ENCODE data around the gene TMEM132C. TPM values are rescaled to one million over a fixed set of nuclear protein-coding genes. Genes with fewer than 3 reads are reported as not detected.

TMEM132C gene
- total RNA-seq, 1 experiment from 2014 or later: not detected

DNA sequence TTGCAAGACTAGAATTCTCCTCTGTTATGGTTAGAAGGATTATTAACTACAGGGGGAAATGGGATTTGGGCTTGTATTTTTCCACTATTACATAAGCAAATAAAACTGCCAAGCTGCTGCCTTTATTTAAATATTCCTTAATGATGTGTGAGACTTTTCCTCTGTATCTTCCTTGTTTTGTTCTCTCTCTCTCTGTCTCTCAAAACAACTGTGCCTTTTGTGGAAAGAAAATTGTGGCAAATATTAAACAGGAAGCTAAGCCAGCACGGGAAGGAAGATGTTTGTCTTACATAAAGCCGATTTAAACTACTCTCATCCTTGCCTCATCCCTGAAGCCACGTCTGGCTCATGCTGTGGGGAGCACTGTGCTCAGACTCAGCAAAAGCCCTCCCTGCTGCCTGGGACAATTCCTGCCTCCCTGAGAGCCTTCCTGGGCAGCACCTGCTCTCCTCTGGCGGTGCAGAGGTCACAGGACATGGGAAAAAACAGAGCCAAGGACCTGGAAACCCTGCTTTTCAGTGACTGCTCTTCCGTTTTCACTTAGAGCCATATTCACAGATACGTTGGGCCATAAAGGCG, 319.6 kb downstream of the TMEM132C start:
- CTCF ChIA-PET: no interaction called here
- no peaks in the 10 kb centered on the region for H3K36me3 Mint-ChIP-seq (ENCODE audit: insufficient read depth, unreplicated experiment)
- no peak overlapping the region for H3K4me3 Mint-ChIP-seq (ENCODE audit: low read depth, unreplicated experiment)
- H3K27me3 Mint-ChIP-seq (ENCODE audit: unreplicated experiment): no peaks in the 10 kb centered on the region
- no peaks in the 10 kb centered on the region for H3K4me1 Mint-ChIP-seq (ENCODE audit: low read depth, unreplicated experiment)
- H3K27ac Mint-ChIP-seq (ENCODE audit: unreplicated experiment): no peak overlapping the region
- no TSS peak for BruUV-seq (replicated peaks)
- H3K9me3 Mint-ChIP-seq (ENCODE audit: low read depth, unreplicated experiment): peaks cover 18% of the 10 kb centered on the region
- TF ChIP-seq, protein P1, sequence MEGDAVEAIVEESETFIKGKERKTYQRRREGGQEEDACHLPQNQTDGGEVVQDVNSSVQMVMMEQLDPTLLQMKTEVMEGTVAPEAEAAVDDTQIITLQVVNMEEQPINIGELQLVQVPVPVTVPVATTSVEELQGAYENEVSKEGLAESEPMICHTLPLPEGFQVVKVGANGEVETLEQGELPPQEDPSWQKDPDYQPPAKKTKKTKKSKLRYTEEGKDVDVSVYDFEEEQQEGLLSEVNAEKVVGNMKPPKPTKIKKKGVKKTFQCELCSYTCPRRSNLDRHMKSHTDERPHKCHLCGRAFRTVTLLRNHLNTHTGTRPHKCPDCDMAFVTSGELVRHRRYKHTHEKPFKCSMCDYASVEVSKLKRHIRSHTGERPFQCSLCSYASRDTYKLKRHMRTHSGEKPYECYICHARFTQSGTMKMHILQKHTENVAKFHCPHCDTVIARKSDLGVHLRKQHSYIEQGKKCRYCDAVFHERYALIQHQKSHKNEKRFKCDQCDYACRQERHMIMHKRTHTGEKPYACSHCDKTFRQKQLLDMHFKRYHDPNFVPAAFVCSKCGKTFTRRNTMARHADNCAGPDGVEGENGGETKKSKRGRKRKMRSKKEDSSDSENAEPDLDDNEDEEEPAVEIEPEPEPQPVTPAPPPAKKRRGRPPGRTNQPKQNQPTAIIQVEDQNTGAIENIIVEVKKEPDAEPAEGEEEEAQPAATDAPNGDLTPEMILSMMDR (IDR thresholded peaks at IDR 0.05; ENCODE audit: unreplicated experiment): no peak
- intact Hi-C loops (cut with micrococcal nuclease; ENCODE audit: unreplicated experiment): no loop called here
- DNase-seq: no peak

DNA sequence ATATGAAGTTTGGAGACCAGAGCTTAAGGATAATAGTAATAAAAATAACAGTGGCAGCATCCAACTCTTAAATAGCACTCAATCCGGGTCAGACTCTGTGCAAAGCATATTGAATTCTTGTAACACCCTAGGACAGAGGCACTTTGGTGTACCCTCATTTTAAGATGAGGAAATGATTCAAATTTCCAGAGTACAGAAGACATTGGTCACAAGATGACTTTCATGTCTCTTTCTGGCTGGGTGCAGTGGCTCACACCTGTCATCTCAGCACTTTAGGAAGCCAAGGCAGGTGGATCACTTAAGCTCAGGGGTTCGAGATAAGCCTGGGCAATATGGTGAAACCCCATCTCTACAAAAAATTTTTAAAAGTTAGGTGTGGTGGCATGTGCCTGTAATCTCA, 320.9 kb downstream of the TMEM132C start:
- BruUV-seq (replicated peaks): no TSS peak
- TF ChIP-seq, protein P1 (IDR thresholded peaks at IDR 0.05; ENCODE audit: unreplicated experiment): no peak
- peaks cover 17% of the 10 kb centered on the region for H3K9me3 Mint-ChIP-seq (ENCODE audit: low read depth, unreplicated experiment)
- no peak overlapping the region for H3K4me3 Mint-ChIP-seq (ENCODE audit: low read depth, unreplicated experiment)
- CTCF ChIA-PET: no interaction called here
- H3K36me3 Mint-ChIP-seq (ENCODE audit: insufficient read depth, unreplicated experiment): no peaks in the 10 kb centered on the region
- DNase-seq: no peak
- no peaks in the 10 kb centered on the region for H3K4me1 Mint-ChIP-seq (ENCODE audit: low read depth, unreplicated experiment)
- no peaks in the 10 kb centered on the region for H3K27me3 Mint-ChIP-seq (ENCODE audit: unreplicated experiment)
- intact Hi-C loops (cut with micrococcal nuclease; ENCODE audit: unreplicated experiment): no loop called here
- H3K27ac Mint-ChIP-seq (ENCODE audit: unreplicated experiment): no peak overlapping the region

DNA sequence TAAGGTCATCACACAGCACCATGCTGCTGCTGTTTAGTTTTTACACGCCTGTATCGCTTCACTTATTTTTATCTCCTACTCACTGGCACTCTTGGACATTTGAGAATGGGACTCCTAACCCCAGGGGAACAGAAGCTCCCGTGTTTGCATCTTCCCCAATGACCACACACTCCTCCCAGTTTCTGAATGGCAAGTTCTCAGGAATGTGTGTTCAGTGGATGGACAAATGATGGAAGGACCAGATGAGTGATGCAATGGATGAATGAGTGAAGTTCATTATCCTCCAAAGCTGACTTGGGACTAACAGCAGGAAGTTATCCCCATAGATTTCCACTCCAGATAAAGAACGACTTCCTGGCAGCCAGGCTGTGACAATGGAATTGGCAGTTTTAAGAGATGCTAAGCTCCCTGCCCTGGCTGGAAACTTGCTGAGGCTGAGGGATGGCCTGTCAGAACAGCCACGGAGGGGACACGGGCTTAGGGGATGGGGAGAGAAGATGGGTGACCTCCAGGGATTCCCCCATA, 325.3 kb downstream of the TMEM132C start:
- peaks cover 13% of the 10 kb centered on the region for H3K9me3 Mint-ChIP-seq (ENCODE audit: low read depth, unreplicated experiment)
- H3K36me3 Mint-ChIP-seq (ENCODE audit: insufficient read depth, unreplicated experiment): no peaks in the 10 kb centered on the region
- no peaks in the 10 kb centered on the region for H3K4me1 Mint-ChIP-seq (ENCODE audit: low read depth, unreplicated experiment)
- H3K4me3 Mint-ChIP-seq (ENCODE audit: low read depth, unreplicated experiment): no peak overlapping the region
- no peak for DNase-seq
- no TSS peak for BruUV-seq (replicated peaks)
- CTCF ChIA-PET: interaction anchor here (0.6 to 0.7 kb wide), 2 partner anchors 18 to 263 kb away, joined by 3 to 8 read pairs; no protein-coding TSS in a partner anchor
- no peaks in the 10 kb centered on the region for H3K27me3 Mint-ChIP-seq (ENCODE audit: unreplicated experiment)
- intact Hi-C loops (cut with micrococcal nuclease; ENCODE audit: unreplicated experiment): no loop called here
- TF ChIP-seq, protein P1 (IDR thresholded peaks at IDR 0.05; ENCODE audit: unreplicated experiment): no peak
- no peak overlapping the region for H3K27ac Mint-ChIP-seq (ENCODE audit: unreplicated experiment)

DNA sequence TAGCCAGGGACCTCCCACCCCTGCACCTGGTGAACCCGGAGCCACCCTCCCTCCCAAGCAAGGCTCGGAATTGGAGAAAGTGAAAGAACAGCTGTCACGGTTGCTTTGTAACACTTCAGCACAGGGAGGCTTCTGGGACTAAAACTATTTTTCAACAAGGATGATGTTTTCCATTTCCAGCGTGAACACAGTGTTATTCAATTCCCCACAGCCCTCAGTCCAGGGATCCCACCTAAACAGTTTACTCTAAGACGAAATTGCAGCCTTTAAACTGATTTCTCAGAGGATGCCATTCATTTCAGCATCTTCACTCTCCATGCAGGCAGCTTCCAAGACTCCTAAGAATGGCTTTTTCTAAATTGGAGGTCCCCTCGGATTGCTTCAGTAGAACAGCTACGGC, 327.6 kb downstream of the TMEM132C start:
- DNase-seq: no peak
- Mint-ChIP-seq H3K27ac (ENCODE audit: unreplicated experiment) (no peak overlapping the region), H3K27me3 (ENCODE audit: unreplicated experiment) (no peaks in the 10 kb centered on the region), H3K4me3 (ENCODE audit: low read depth, unreplicated experiment) (no peak overlapping the region), H3K9me3 (ENCODE audit: low read depth, unreplicated experiment) (peaks cover 15% of the 10 kb centered on the region), H3K36me3 (ENCODE audit: insufficient read depth, unreplicated experiment) (no peaks in the 10 kb centered on the region), H3K4me1 (ENCODE audit: low read depth, unreplicated experiment) (no peaks in the 10 kb centered on the region)
- intact Hi-C loops (cut with micrococcal nuclease; ENCODE audit: unreplicated experiment): no loop called here
- CTCF ChIA-PET: no interaction called here
- no TSS peak for BruUV-seq (replicated peaks)
- TF ChIP-seq, protein P1 (IDR thresholded peaks at IDR 0.05; ENCODE audit: unreplicated experiment): no peak
